ENCODE measurements around the gene NOS3. TPM values are rescaled to one million over a fixed set of nuclear protein-coding genes. Genes with fewer than 3 reads are reported as not detected.

NOS3 gene
- total and polyA plus RNA-seq, 9 of the 15 experiments (the other 6 are each of a cell fraction or from before 2014, with no cell fraction given) = 1.1 to 121 (median 23.6) TPM

DNA sequence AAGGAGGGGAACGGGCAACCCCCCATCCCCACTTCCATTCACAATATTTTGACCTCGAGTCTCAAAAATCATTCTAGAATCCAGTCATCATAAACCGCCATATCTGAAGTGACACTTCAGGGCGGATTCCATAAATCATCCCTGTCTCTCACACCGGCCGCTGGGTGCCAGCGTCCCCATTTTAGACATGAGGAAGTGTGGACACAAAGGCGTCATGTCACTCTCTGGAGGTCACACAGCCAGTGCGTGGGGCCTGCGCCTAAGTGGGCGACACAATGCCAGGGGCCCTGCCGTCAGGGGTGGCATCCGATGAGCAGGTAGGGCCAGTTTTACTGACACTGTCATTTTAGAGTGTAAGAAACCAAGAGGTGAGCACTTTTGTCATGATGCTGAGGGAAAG lies 32.2 kb upstream of the NOS3 start (continued):
- peak; percentile 66; the same call in 1 of the 2 replicates for TF ChIP-seq ZNF347 (CRISPR knock-in tag; IDR thresholded peaks at IDR 0.05; ENCODE audit: low read depth)
- TF ChIP-seq PYGO2 (tag; IDR thresholded peaks at IDR 0.05) = peak; percentile 66; the same call in 1 of the 2 replicates
- TF ChIP-seq ELF2 (CRISPR knock-in tag; IDR thresholded peaks at IDR 0.05) = peak; percentile 71; the same call in 1 of the 2 replicates
- 0 out of 2 replicates have a peak, but pooled peaks have one; percentile 54 for TF ChIP-seq HSF4 (CRISPR knock-in tag; IDR thresholded peaks at IDR 0.05; ENCODE audit: borderline replicate concordance)
- 0 out of 2 replicates have a peak, but pooled peaks have one; percentile 3 for TF ChIP-seq ZNF445 (CRISPR knock-in tag; IDR thresholded peaks at IDR 0.05; ENCODE audit: low read depth)
- no peak for TF ChIP-seq POLR2AphosphoS5 (IDR thresholded peaks at IDR 0.05; ENCODE audit: control insufficient read depth, insufficient read depth, low read depth, low read length)
- TF ChIP-seq ZNF766 (CRISPR knock-in tag; conservative IDR thresholded peaks at IDR 0.05) = peak; percentile 50; the same call in 1 of the 2 replicates
- TF ChIP-seq, protein P1, sequence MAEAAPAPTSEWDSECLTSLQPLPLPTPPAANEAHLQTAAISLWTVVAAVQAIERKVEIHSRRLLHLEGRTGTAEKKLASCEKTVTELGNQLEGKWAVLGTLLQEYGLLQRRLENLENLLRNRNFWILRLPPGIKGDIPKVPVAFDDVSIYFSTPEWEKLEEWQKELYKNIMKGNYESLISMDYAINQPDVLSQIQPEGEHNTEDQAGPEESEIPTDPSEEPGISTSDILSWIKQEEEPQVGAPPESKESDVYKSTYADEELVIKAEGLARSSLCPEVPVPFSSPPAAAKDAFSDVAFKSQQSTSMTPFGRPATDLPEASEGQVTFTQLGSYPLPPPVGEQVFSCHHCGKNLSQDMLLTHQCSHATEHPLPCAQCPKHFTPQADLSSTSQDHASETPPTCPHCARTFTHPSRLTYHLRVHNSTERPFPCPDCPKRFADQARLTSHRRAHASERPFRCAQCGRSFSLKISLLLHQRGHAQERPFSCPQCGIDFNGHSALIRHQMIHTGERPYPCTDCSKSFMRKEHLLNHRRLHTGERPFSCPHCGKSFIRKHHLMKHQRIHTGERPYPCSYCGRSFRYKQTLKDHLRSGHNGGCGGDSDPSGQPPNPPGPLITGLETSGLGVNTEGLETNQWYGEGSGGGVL (CRISPR knock-in tag; IDR thresholded peaks at IDR 0.05) = no peak
- peak; percentile 21; the same call in 1 of the 2 replicates for TF ChIP-seq GABPB1 (CRISPR knock-in tag; IDR thresholded peaks at IDR 0.05)
- TF ChIP-seq YY1 (IDR thresholded peaks at IDR 0.05; ENCODE audit: borderline replicate concordance in 1 of 3, control insufficient read depth in 1 of 3, extremely low read depth in 1 of 3, insufficient read depth in 3 of 3, insufficient read length in 1 of 3, insufficient replicate concordance in 2 of 3, low read depth in 1 of 3, low read length in 2 of 3) = peak in 2 of 3 experiments; percentile 46 to 71
- TF ChIP-seq MAFK (IDR thresholded peaks at IDR 0.05; ENCODE audit: low read length) = 0 out of 2 replicates have a peak, but pooled peaks have one; percentile 4
- TF ChIP-seq KLF6 (CRISPR knock-in tag; IDR thresholded peaks at IDR 0.05; ENCODE audit: borderline replicate concordance) = peak; percentile 61; the same call in 1 of the 2 replicates
- TF ChIP-seq ZNF589 (CRISPR knock-in tag; IDR thresholded peaks at IDR 0.05; ENCODE audit: low read depth) = peak; percentile 78; the same call in 1 of the 2 replicates
- TF ChIP-seq DDX20 (tag; IDR thresholded peaks at IDR 0.05; ENCODE audit: low read depth) = no peak

Measured in K562 (cell line).